WTC11 (cell line): ENCODE data around the gene NEURL1B. TPM values are rescaled to one million over a fixed set of nuclear protein-coding genes. Genes with fewer than 3 reads are reported as not detected.

Source experiments
- ATAC-seq: fragments of 200-7000 bp; cut with Tn5 transposase; 2 replicates; pipeline ENCODE4 v1.10.0; 2021; ENCODE audit warnings: mild to moderate bottlenecking, moderate library complexity
- CTCF ChIA-PET: fragments of 300-600 bp; sonication (Branson Sonifier 250); formaldehyde crosslinking; loops from one replicate; lab custom pipeline; 2021; ENCODE audit warnings: antibody characterized with exemption; lab: Charles Lee
- POLR2A ChIA-PET: fragments of 350-600 bp; sonication (Branson Sonifier 250); formaldehyde crosslinking; loops from one replicate; lab custom pipeline; 2021; ENCODE audit warnings: antibody characterized with exemption; lab: Charles Lee
- DNase-seq: peaks from one replicate; pipeline ENCODE4 v3.0.0; 2021; ENCODE audit warnings: low spot score
- H3K27ac Mint-ChIP-seq: 2 replicates; pipeline ENCODE4 v1.8.0; 2021; ENCODE audit warnings: mixed read lengths
- H3K27me3 Mint-ChIP-seq: 2 replicates; pipeline ENCODE4 v1.8.0; 2021; ENCODE audit warnings: low read depth, mild to moderate bottlenecking, moderate library complexity, mixed read lengths
- H3K36me3 Mint-ChIP-seq: 2 replicates; pipeline ENCODE4 v1.8.0; 2021; ENCODE audit warnings: mixed read lengths
- H3K4me1 Mint-ChIP-seq: 2 replicates; pipeline ENCODE4 v1.8.0; 2022; ENCODE audit warnings: mixed read lengths
- H3K4me3 Mint-ChIP-seq: 2 replicates; pipeline ENCODE4 v1.8.0; 2021; ENCODE audit warnings: mild to moderate bottlenecking, moderate library complexity, mixed read lengths
- H3K9me3 Mint-ChIP-seq: 2 replicates; pipeline ENCODE4 v1.8.0; 2021; ENCODE audit warnings: mixed read lengths
- AR ChIP-seq: fragments of 250-450 bp; sonication (Bioruptor Pico); IDR thresholded peaks from 2 replicates; pipeline ENCODE4 v1.9.0; 2021; ENCODE audit warnings: mild to moderate bottlenecking
- ARID4B ChIP-seq: sonication (generic); formaldehyde crosslinking; IDR thresholded peaks from 2 replicates; pipeline ENCODE4 v1.8.0; 2023; ENCODE audit warnings: missing genetic modification reagents, mild to moderate bottlenecking, borderline replicate concordance
- ATF1 ChIP-seq: sonication (generic); formaldehyde crosslinking; IDR thresholded peaks from 2 replicates; pipeline ENCODE4 v1.8.1; 2023; ENCODE audit warnings: mild to moderate bottlenecking, moderate library complexity, missing genetic modification reagents
- ATF6 ChIP-seq: sonication (generic); formaldehyde crosslinking; IDR thresholded peaks from 2 replicates; pipeline ENCODE4 v1.8.1; 2023; ENCODE audit warnings: mild to moderate bottlenecking, missing genetic modification reagents
- CREM ChIP-seq: sonication (generic); formaldehyde crosslinking; IDR thresholded peaks from 2 replicates; pipeline ENCODE4 v1.8.1; 2022; ENCODE audit warnings: mild to moderate bottlenecking, missing genetic modification reagents, moderate library complexity
- ERG ChIP-seq: fragments of 250-450 bp; sonication (Bioruptor Pico); IDR thresholded peaks from 2 replicates; pipeline ENCODE4 v1.8.0; 2021; ENCODE audit warnings: mild to moderate bottlenecking
- ETV6 ChIP-seq: sonication (generic); formaldehyde crosslinking; IDR thresholded peaks from 2 replicates; pipeline ENCODE4 v1.8.1; 2022; ENCODE audit warnings: mild to moderate bottlenecking, missing genetic modification reagents
- SP1 ChIP-seq: sonication (generic); formaldehyde crosslinking; conservative IDR thresholded peaks from 2 replicates; pipeline ENCODE4 v1.8.1; 2022; ENCODE audit warnings: missing genetic modification reagents
- ZNF396 ChIP-seq: fragments of 250-450 bp; sonication (Bioruptor Pico); IDR thresholded peaks from 2 replicates; pipeline ENCODE4 v1.8.0; 2021; ENCODE audit warnings: mild to moderate bottlenecking, moderate library complexity, borderline replicate concordance
- total RNA-seq: library from RNA; stranded (reverse); gene quantifications from 3 replicates; pipeline ENCODE4 v1.2.3, GENCODE V29; 2021
- TF ChIP-seq, protein P1 (sequence below): fragments of 200-600 bp; IDR thresholded peaks from 2 replicates; pipeline ENCODE4 v1.8.0; 2022; ENCODE audit warnings: antibody characterized with exemption

Gene NEURL1B
- total RNA-seq, 1 experiment from 2014 or later, result 9.8 TPM

DNA sequence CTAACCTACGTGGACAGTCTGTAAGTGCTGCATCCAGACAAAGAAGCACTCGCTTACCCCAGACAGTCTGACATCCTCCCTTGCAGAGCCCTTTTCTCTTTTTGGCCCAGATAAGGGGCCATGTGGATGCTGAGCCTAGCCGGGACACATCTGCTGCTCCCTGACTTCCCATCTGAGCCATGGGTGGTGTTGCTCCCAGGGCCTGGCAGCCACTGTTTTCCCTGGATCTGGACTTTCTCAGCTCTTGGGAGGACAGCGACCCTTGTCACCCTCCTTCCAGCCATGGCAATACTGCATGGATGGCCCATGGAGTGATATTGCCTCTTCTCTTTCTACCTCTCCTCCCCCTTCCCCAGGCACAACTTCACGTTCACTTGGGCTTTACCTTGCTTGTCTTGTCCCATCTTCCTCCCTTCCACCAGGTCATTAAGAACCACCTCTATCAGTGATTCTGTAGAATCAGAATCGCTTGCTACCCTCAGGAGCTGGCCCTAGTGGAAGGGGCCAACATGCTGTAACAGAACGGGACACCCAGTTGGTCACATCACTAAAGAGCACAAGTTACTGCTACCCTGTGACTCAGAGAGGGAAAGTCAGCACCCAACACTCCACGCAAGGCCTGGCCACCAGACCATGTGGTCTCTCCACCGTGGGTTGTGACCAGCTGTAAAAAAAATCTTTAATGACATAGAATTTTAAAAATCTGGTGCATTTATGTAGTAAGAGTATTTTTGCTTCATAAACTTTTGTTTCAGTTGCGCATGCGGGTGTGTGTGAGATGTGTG lies 4.4 kb downstream of the NEURL1B start (continued):
- TF ChIP-seq ATF6 (CRISPR knock-in tag) (no peak), ZNF396 (CRISPR knock-in tag) (no peak), ARID4B (no peak), ETV6 (CRISPR knock-in tag) (no peak), ERG (CRISPR knock-in tag) (no peak), CREM (CRISPR knock-in tag) (no peak), AR (CRISPR knock-in tag) (no peak)

- peak; percentile 85 for ATAC-seq
- ChIA-PET CTCF (interaction anchor here (0.6 to 2.7 kb wide), 29 partner anchors 9 to 194 kb away, joined by 3 to 27 read pairs (median 4); no protein-coding TSS in a partner anchor), POLR2A (interaction anchor here (0.9 kb wide), 1 partner anchor 19 kb away, joined by 3 read pairs; no protein-coding TSS in a partner anchor)
- H3K4me1 Mint-ChIP-seq, result peaks cover 51% of the 10 kb centered on the region
- peak overlapping the region; percentile 55; the same call in 1 of the 2 replicates for H3K27ac Mint-ChIP-seq
- H3K36me3 Mint-ChIP-seq, result no peaks in the 10 kb centered on the region
- no peaks in the 10 kb centered on the region for H3K9me3 Mint-ChIP-seq
- peaks cover 17% of the 10 kb centered on the region for H3K27me3 Mint-ChIP-seq
- DNase-seq, result peak; percentile 62
- TF ChIP-seq ATF1 (CRISPR knock-in tag) (no peak), ATF6 (CRISPR knock-in tag) (no peak), SP1 (CRISPR knock-in tag) (no peak)
- TF ChIP-seq, protein P1, sequence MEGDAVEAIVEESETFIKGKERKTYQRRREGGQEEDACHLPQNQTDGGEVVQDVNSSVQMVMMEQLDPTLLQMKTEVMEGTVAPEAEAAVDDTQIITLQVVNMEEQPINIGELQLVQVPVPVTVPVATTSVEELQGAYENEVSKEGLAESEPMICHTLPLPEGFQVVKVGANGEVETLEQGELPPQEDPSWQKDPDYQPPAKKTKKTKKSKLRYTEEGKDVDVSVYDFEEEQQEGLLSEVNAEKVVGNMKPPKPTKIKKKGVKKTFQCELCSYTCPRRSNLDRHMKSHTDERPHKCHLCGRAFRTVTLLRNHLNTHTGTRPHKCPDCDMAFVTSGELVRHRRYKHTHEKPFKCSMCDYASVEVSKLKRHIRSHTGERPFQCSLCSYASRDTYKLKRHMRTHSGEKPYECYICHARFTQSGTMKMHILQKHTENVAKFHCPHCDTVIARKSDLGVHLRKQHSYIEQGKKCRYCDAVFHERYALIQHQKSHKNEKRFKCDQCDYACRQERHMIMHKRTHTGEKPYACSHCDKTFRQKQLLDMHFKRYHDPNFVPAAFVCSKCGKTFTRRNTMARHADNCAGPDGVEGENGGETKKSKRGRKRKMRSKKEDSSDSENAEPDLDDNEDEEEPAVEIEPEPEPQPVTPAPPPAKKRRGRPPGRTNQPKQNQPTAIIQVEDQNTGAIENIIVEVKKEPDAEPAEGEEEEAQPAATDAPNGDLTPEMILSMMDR, result peak; percentile 24; the same call in 1 of the 2 replicates
- H3K4me3 Mint-ChIP-seq, result no peak overlapping the region; the same call in 1 of the 2 replicates
These were observed 5.7 kb downstream of the NEURL1B start for GRCh38 chr5:172646716-172647285.
